ENCODE results near the gene CLEC19A. TPM values are rescaled to one million over a fixed set of nuclear protein-coding genes. Genes with fewer than 3 reads are reported as not detected.

Gene CLEC19A
- total RNA-seq, 1 experiment from 2014 or later = not detected

- in situ Hi-C loops (cut with HindIII; ENCODE audit: low sequenced_read_pairs) = no loop called here
Measured at GRCh38 chr16:19282101-19282500, 3.4 kb upstream of the CLEC19A start.

DNA sequence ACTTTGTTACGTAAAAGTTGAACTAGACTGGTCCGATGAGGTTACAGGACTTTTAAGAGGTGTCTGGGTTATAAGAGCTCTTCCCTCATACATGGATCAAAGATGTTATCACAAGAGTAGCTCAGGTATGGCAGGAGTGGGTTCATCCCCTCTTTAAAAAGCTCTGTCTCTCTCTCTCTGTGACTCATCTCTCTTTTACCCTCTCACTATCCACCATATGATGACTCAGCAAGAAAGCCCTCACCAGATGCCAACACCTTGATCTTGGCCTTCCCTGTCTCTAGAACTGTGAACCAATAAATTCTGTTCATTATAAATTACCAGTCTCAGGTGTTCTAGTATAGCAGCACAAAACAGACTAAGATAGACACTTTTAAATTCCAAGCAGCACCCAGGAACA lies 1.9 kb upstream of the CLEC19A start:
- in situ Hi-C loops (cut with HindIII; ENCODE audit: low sequenced_read_pairs) = no loop called here
- DNase-seq (ENCODE audit: low spot score) = no peak

More at GRCh38 chr16:19282101-19282500, 3.4 kb upstream of the CLEC19A start:
- no peak for DNase-seq (ENCODE audit: low spot score)

- peak; percentile 78 for DNase-seq (ENCODE audit: low spot score)
- in situ Hi-C loops (cut with HindIII; ENCODE audit: low sequenced_read_pairs) = no loop called here
Measured at GRCh38 chr16:19284207-19284606, 1.3 kb upstream of the CLEC19A start.

- no peak for DNase-seq (ENCODE audit: low spot score)
- in situ Hi-C loops (cut with HindIII; ENCODE audit: low sequenced_read_pairs) = no loop called here
Measured at GRCh38 chr16:19286827-19287226, 1.3 kb downstream of the CLEC19A start.

- no peak for DNase-seq (ENCODE audit: low spot score)
- in situ Hi-C loops (cut with HindIII; ENCODE audit: low sequenced_read_pairs) = no loop called here
Measured at GRCh38 chr16:19287241-19287640, 1.7 kb downstream of the CLEC19A start.

GRCh38 chr16:19288872-19289799 lies 3.6 kb downstream of the CLEC19A start:
- in situ Hi-C loops (cut with HindIII; ENCODE audit: low sequenced_read_pairs) = no loop called here
- DNase-seq (ENCODE audit: low spot score) = no peak

DNA sequence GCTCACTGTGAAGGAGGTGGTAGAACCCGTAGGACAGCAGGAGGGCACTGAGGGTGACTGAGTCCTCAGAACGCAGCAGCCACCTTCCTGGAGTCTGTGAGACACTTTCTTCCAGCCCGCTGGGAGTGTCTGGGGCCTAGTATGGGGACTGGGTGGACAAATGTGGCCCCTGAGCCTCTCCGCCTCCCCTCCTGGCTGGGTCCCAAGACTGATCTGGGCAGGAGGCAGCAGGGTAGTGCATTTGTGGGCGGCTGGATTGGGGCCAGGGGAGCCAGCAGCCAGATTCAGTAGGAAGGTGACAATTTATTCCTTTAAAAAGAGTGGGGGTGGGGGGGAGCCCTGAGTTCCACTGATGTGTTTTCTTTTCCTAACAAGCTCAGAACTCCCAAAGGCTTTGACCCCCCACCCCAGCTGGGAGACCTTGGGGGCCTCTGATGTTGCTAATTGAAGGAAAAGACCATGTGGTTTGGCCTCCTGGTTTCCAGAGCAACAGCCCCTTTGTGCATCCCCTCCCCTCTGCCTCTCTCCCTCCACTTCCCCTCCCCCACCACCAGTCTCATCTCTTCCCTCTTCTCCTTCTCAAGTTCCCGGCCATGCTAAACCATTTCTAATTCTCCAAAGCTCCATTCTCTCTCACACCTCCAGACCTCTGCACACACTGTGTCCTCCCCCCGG lies 4.4 kb downstream of the CLEC19A start:
- DNase-seq (ENCODE audit: low spot score) = no peak

DNA sequence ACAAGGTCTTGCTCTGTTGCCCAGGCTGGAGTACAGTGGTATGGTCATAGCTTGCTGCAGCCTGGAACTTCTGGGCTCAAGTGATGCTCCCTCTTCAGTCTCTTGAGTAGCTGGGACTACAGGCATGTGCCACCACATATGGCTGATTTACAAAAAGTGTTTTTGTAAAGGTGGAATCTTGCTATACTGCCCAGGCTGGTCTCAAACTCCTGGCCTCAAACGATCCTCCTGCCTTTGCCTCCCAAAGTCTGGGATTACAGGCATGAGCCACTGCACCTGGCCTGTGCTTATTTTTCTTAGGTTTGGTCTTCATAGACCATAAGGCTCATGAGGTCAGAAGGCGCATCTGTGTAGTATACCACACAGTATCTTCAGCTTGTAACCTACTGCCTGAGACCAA lies 5.3 kb downstream of the CLEC19A start:
- DNase-seq (ENCODE audit: low spot score) = no peak
- in situ Hi-C loops (cut with HindIII; ENCODE audit: low sequenced_read_pairs) = no loop called here

More for the DNA sequence above, 4.4 kb downstream of the CLEC19A start:
- in situ Hi-C loops (cut with HindIII; ENCODE audit: low sequenced_read_pairs) = no loop called here

GRCh38 chr16:19291475-19291874 lies 5.9 kb downstream of the CLEC19A start:
- no peak for DNase-seq (ENCODE audit: low spot score)
- in situ Hi-C loops (cut with HindIII; ENCODE audit: low sequenced_read_pairs) = no loop called here

DNA sequence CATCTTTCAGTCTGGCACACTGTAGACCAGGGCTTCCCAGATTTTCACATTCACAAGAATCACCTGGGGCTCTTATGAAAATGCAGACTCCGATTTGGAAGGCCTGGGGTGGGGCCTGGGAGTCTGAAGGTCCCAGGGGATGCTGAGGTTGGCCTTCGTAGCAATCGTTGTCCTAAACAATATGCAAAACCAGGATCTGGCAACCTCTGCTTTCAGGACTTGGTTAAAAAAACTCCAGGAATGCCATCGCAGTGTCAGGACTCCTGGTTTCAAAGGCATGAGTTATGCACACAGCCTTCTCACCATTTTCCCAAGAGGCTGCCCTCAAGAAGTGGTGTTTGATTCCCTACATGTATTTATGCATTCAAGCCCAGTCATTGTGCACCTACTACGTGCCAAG lies 6.7 kb downstream of the CLEC19A start:
- no peak for DNase-seq (ENCODE audit: low spot score)
- in situ Hi-C loops (cut with HindIII; ENCODE audit: low sequenced_read_pairs) = no loop called here

DNA sequence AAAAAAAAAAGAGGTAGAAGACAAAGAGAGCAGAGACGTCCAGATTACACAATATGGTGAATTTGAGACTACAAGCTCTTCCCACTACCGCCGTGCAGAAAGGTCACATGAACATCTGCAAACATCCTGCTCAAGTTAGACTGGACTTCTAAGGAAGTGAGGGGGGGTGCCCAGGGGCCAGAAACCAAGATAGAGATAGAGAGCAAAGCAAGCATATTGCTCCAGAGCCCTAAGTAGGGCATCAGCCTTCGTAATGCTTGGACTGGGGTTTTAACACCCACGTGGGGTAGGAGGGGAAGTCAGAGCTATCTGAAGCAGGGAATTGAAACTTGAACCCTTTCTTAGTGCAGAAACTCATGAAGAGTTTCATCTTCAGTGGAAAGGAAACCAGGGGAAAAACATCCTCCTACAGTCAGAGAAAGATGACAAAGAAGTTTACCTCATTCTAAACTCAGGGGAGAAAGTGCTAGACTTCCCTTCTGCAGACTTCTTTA lies 8.7 kb downstream of the CLEC19A start:
- peak; percentile 8 for DNase-seq (ENCODE audit: low spot score)
- in situ Hi-C loops (cut with HindIII; ENCODE audit: low sequenced_read_pairs) = no loop called here

DNA sequence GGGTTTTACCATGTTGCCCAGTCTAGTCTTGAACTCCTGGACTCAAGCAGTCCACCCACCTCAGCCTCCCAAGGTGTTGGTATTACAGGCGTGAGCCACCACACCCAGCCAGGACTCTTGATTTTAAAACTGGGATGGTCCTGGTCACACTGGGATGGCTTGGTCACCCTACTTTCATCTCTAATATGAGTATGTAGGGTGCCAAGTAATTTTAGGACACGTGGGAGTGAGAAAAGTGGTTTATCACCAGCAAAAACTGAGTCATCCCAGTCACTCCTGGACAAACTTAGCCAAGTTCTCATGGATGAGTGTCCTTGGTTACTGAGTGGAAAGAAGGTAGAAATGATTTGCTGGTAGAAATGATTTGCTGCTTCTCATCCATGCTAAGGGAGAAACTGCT lies 9.9 kb downstream of the CLEC19A start:
- in situ Hi-C loops (cut with HindIII; ENCODE audit: low sequenced_read_pairs) = no loop called here
- no peak for DNase-seq (ENCODE audit: low spot score)

- in situ Hi-C loops (cut with HindIII; ENCODE audit: low sequenced_read_pairs) = no loop called here
- DNase-seq (ENCODE audit: low spot score) = no peak
Measured at GRCh38 chr16:19297454-19297853, 11.9 kb downstream of the CLEC19A start.

DNA sequence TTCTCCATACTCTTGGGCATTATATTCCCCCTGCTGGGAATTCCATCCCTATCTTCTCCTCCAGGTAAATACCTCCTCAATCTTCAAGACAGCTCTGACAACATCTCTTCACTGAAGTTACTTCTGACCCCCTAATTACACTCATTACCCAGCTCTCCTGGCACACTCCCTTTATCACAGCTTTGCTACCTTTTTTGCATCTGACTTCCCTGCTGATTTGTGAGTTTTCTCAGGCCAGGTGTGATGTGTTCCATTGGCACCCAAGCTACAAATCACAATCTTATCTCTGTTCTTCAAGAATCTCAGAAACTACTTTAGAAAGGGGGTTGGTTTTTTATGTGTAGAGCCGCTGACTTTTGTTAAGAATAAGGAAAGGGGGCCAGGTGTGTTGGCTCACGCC lies 14.0 kb downstream of the CLEC19A start:
- in situ Hi-C loops (cut with HindIII; ENCODE audit: low sequenced_read_pairs) = no loop called here
- DNase-seq (ENCODE audit: low spot score) = no peak

DNA sequence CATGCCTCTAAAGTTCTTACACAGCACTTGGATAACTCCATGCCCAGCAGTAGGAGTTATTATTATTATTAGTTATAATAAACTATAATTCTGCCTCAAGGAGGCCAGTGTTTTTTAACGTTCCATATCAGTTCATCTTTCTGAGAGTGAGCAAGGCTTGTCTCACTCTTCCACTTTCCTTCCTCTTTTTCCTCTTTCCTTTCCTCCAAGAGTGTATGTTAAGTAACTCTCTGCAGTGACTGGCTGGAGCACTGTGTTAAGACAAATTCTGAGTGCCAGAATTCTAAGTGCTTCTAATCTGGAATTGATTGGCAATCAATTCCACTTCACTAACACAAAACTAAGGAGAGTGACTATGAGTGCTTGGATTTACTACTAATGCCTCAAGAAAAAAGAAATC lies 16.4 kb downstream of the CLEC19A start:
- in situ Hi-C loops (cut with HindIII; ENCODE audit: low sequenced_read_pairs) = no loop called here
- no peak for DNase-seq (ENCODE audit: low spot score)

DNA sequence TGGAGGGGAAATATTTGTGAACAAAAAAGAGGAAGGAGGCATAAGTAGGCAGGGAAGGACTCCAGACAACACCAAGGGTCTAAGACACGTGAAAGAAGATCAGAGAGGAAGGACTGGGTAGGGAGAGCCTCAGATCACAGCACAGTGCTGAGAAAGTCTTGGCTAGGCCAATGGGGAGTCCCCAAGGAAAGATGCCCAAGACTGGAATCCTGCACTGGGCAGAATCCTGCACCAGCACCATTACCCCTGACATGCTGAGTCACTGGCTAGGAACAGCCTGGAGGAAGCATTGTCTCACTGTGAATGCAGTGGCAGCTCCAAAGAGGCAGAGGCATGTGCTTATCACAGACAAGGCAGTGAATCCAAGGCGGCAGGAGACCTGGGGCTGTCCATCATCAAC lies 19.2 kb downstream of the CLEC19A start:
- in situ Hi-C loops (cut with HindIII; ENCODE audit: low sequenced_read_pairs) = no loop called here
- DNase-seq (ENCODE audit: low spot score) = no peak

DNA sequence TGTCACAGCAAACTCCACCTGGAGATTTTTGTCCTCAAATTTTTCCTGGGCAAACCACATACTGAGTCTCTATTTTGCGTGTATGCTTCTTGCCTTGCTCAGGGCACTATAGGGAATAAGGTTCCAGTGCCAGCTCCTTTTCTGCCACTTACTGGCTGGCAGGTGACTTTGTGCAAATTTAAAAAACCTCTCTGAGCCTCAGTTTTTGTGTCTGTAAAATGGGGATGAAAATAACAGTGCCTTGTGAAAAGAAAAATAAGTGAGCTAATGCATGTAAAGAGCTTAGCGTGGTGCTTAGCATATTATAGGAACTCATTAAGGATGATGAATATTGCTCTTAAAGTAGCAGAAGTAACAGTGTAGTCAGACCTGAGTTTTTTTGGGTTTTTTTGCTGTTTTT lies 19.9 kb downstream of the CLEC19A start:
- in situ Hi-C loops (cut with HindIII; ENCODE audit: low sequenced_read_pairs) = no loop called here
- DNase-seq (ENCODE audit: low spot score) = no peak

GRCh38 chr16:19307587-19308241 lies 22.2 kb downstream of the CLEC19A start:
- no peak for DNase-seq (ENCODE audit: low spot score)

GRCh38 chr16:19308392-19308791 lies 22.9 kb downstream of the CLEC19A start:
- in situ Hi-C loops (cut with HindIII; ENCODE audit: low sequenced_read_pairs) = no loop called here
- no peak for DNase-seq (ENCODE audit: low spot score)

More at GRCh38 chr16:19307587-19308241, 22.2 kb downstream of the CLEC19A start:
- in situ Hi-C loops (cut with HindIII; ENCODE audit: low sequenced_read_pairs) = no loop called here

GRCh38 chr16:19309178-19309577 lies 23.6 kb downstream of the CLEC19A start:
- in situ Hi-C loops (cut with HindIII; ENCODE audit: low sequenced_read_pairs) = no loop called here

More at GRCh38 chr16:19309178-19309577, 23.6 kb downstream of the CLEC19A start:
- no peak for DNase-seq (ENCODE audit: low spot score)

Measured in G401 (cell line).